ENCODE data around the gene KRT71. TPM values are rescaled to one million over a fixed set of nuclear protein-coding genes. Genes with fewer than 3 reads are reported as not detected.

KRT71 gene
- total RNA-seq, 1 donor from 2014 or later, result not detected

GRCh38 chr12:52517005-52517835, 35.7 kb downstream of the KRT71 start:
- no peak overlapping the region for H3K27ac Mint-ChIP-seq (ENCODE audit: unreplicated experiment)
- H3K4me1 Mint-ChIP-seq (ENCODE audit: low read depth), result peaks cover 6% of the 10 kb centered on the region
- no peaks in the 10 kb centered on the region for H3K36me3 Mint-ChIP-seq (ENCODE audit: low read depth)
- TF ChIP-seq, protein P1, sequence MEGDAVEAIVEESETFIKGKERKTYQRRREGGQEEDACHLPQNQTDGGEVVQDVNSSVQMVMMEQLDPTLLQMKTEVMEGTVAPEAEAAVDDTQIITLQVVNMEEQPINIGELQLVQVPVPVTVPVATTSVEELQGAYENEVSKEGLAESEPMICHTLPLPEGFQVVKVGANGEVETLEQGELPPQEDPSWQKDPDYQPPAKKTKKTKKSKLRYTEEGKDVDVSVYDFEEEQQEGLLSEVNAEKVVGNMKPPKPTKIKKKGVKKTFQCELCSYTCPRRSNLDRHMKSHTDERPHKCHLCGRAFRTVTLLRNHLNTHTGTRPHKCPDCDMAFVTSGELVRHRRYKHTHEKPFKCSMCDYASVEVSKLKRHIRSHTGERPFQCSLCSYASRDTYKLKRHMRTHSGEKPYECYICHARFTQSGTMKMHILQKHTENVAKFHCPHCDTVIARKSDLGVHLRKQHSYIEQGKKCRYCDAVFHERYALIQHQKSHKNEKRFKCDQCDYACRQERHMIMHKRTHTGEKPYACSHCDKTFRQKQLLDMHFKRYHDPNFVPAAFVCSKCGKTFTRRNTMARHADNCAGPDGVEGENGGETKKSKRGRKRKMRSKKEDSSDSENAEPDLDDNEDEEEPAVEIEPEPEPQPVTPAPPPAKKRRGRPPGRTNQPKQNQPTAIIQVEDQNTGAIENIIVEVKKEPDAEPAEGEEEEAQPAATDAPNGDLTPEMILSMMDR (IDR thresholded peaks at IDR 0.05), result no peak
- peaks cover 50% of the 10 kb centered on the region for H3K27me3 Mint-ChIP-seq (ENCODE audit: low read depth)
- DNase-seq (ENCODE audit: low spot score), result no peak
- no peaks in the 10 kb centered on the region for H3K9me3 Mint-ChIP-seq (ENCODE audit: low read depth)
- no peak overlapping the region for H3K4me3 Mint-ChIP-seq (ENCODE audit: unreplicated experiment)

DNA sequence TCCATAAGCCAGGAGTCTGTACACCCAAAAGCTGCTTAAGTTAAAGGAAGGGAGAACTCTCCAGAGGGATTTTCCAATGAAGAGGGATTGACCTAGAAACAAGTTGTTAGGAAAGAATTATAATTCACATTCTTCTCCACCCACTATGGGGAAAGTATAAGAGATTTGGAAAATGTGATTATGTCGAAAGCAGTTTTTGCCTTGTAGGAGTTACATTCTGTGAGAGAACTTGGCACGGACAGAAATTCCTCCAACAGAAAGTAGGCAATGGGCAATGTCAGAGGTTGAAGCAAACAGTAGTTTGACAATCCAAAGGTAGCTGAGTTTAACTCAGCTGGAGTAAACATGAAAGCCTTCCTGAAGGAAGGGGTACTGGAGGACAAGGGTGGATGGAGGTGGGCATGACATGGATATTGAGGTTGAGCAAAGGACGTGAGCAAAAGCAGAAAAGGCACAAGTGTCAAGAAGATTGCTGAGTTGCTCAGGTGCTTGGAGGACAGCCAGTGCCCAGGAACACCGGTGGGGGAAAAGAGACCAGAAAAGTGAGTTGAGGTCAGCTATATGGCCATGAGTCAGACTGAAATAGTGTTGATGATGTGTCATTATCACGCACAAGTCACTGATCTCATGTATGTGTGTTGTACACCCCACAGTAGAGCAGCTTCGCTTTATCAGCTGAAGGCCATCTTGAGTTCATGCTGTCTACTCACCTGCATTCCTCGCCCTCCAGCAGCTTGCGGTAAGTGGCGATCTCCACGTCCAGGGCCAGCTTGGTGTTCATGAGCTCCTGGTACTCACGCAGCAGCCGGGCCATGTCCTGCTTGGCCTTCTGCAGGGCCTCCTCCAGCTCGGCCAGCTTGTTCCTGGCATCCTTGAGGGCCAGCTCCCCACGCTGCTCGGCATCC, 36.8 kb downstream of the KRT71 start:
- Mint-ChIP-seq H3K27me3 (ENCODE audit: low read depth) (peaks cover 56% of the 10 kb centered on the region), H3K36me3 (ENCODE audit: low read depth) (no peaks in the 10 kb centered on the region), H3K4me1 (ENCODE audit: low read depth) (peaks cover 1% of the 10 kb centered on the region), H3K27ac (ENCODE audit: unreplicated experiment) (no peak overlapping the region), H3K9me3 (ENCODE audit: low read depth) (peaks cover 2% of the 10 kb centered on the region), H3K4me3 (ENCODE audit: unreplicated experiment) (no peak overlapping the region)
- no peak for DNase-seq (ENCODE audit: low spot score)
- TF ChIP-seq, protein P1 (IDR thresholded peaks at IDR 0.05), result no peak

DNA sequence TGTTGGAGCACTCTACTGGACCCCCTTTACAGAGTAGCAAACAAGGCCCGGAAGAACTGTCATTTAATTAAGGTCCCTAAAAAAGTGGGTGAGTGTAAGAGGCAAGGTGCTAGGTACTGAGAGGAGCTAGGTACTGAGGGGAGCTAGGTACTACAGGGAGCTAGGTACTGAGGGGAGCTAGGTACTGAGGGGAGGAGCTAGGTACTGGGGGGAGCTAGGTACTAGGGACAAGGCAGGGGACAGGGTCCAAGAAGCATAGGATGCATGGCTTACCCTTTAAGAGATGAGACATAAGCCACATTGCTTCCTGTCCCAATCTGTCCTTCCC, 37.7 kb downstream of the KRT71 start:
- H3K9me3 Mint-ChIP-seq (ENCODE audit: low read depth), result peaks cover 4% of the 10 kb centered on the region
- H3K27ac Mint-ChIP-seq (ENCODE audit: unreplicated experiment), result no peak overlapping the region
- no peak overlapping the region for H3K4me3 Mint-ChIP-seq (ENCODE audit: unreplicated experiment)
- no peaks in the 10 kb centered on the region for H3K4me1 Mint-ChIP-seq (ENCODE audit: low read depth)
- no peaks in the 10 kb centered on the region for H3K36me3 Mint-ChIP-seq (ENCODE audit: low read depth)
- TF ChIP-seq, protein P1 (IDR thresholded peaks at IDR 0.05), result no peak
- no peak for DNase-seq (ENCODE audit: low spot score)
- H3K27me3 Mint-ChIP-seq (ENCODE audit: low read depth), result peaks cover 51% of the 10 kb centered on the region

- peaks cover 52% of the 10 kb centered on the region for H3K27me3 Mint-ChIP-seq (ENCODE audit: low read depth)
These were observed 38.2 kb downstream of the KRT71 start for GRCh38 chr12:52514471-52515318.

More at GRCh38 chr12:52514471-52515318, 38.2 kb downstream of the KRT71 start:
- no peaks in the 10 kb centered on the region for H3K4me1 Mint-ChIP-seq (ENCODE audit: low read depth)
- H3K36me3 Mint-ChIP-seq (ENCODE audit: low read depth), result no peaks in the 10 kb centered on the region
- no peak for DNase-seq (ENCODE audit: low spot score)
- peaks cover 4% of the 10 kb centered on the region for H3K9me3 Mint-ChIP-seq (ENCODE audit: low read depth)
- no peak overlapping the region for H3K27ac Mint-ChIP-seq (ENCODE audit: unreplicated experiment)
- TF ChIP-seq, protein P1 (IDR thresholded peaks at IDR 0.05), result no peak
- H3K4me3 Mint-ChIP-seq (ENCODE audit: unreplicated experiment), result no peak overlapping the region

Measured in chondrocyte (in vitro differentiated cells).